HG02870 (cell line): Measurements from ENCODE around the gene ITGAL.
A peak's percentile ranks its signal among the peaks of the same experiment; 100 is the strongest.
"Not testable (repeated sequence)": the region's sequence is repeated elsewhere in the genome, so short reads cannot be mapped to it uniquely, and the experiment has no call there.

Source experiments
- ATAC-seq: cut with Tn5 transposase; IDR thresholded peaks from one replicate; pipeline ENCODE4 v1.9.1; 2021; ENCODE audit warnings: mild to moderate bottlenecking, moderate library complexity; ENCODE audit not compliant: unreplicated experiment

The ITGAL gene

GRCh38 chr16:30526137-30526822 is 53.7 kb downstream of the ITGAL start, which contains the start of gene ZNF768:
Gene ZNF768, minus strand, starts transcription at chr16:30526566. Its CDS starts 153 bp downstream, at chr16:30526413.
- peak; percentile 22 for ATAC-seq

GRCh38 chr16:30526823-30527634 is 54.5 kb downstream of the ITGAL start:
- peak; percentile 76 for ATAC-seq

DNA sequence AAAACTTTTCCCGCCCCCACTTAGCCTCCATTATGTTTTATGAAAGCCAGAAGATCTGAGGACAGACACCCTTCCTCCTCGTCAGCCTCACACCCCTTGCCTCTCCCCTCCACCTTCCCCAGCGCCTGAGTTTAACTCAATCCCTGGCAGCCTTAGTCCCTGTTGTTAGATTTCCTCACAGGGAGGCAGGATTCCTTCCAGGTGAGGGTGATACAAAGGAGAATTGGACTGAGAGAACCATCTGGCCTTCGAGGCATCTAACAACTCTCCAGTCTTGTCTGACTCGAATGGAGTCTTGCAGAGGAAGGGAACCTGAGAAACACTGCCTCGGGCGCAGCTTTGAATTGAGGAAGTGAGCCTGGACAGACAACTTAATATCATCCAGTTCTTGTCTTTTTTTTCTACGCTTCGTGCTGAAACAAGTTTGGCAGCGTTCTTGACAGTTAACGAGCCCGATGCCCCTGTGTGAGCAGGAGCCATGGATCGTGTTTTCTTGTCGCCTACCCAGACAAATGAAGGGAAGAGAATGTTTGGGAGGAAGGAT is 55.2 kb downstream of the ITGAL start:
- peak; percentile 10 for ATAC-seq

DNA sequence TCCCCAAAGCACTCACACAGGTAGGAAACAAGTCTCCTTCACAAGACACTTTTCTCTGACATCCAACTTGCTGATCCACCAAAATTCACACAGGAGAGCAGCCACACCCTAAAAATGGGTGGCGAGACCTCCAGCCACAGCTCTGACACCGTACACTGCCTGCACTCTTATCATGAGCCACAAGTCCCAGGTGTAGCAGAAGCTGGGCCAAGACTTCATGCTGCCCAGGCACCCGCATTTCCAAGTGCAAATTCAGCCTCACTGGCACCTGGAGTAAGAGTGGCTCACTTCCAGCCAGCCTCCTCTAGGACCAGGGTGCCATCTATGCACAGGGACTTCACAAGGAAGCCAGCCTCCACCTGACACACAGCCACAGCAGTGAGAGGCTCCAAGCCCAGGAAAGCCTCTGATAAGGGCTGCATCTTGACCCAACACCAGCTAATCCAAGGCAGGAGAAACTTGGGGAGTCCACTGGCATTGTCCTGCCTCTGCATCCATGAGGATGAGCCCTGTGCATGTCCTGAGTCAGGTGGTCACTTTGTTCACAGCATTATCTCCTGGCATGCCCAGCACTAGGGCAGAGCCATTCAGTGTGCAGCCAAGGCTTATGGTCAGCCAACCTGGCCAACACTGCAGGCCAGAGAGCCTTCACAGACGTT is 56.4 kb downstream of the ITGAL start:
- no peak for ATAC-seq

GRCh38 chr16:30530163-30531037 is 57.9 kb downstream of the ITGAL start:
- no peak for ATAC-seq

- ATAC-seq, result no peak
These were observed 60.0 kb downstream of the ITGAL start for GRCh38 chr16:30532285-30533145.

GRCh38 chr16:30533146-30533522 is 60.6 kb downstream of the ITGAL start:
- ATAC-seq, result no peak

DNA sequence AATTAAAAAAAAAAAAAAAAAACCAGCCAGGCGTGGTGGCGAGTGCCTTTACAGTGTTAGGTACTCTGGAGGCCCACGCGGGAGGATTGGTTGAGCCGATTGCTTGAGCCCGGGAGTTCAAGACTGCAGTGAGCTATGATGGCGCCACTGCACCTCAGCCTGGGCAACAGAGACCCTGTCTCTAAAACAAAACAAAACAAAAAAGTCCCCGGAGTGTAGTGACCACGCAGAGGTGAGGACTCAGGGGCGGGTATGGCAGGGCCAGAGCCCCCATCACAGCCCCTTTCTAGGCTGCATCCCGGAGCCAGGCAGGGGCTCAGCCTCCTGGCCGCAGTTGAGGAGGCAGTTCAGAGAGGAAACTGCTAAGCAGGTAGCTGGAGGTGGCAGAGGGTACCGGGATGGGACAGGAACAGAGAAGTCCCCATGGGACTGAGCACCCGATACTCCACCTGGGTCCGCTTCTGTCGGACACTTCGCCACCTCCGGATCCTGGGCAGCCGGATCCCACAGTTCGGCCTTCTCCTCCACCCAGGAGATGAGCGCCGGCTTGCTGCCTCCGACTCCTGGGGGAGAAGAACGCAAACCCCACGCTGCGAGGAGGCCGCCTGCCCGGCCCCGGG is 61.3 kb downstream of the ITGAL start:
- ATAC-seq, result no peak

GRCh38 chr16:30534368-30535105 is 62.0 kb downstream of the ITGAL start, which contains the start of gene ZNF747:
Gene ZNF747, minus strand, starts transcription at chr16:30534858. Its CDS starts 179 bp downstream, at chr16:30534679.
- ATAC-seq, result no peak

GRCh38 chr16:30535106-30535776 is 62.7 kb downstream of the ITGAL start:
- ATAC-seq, result no peak

DNA sequence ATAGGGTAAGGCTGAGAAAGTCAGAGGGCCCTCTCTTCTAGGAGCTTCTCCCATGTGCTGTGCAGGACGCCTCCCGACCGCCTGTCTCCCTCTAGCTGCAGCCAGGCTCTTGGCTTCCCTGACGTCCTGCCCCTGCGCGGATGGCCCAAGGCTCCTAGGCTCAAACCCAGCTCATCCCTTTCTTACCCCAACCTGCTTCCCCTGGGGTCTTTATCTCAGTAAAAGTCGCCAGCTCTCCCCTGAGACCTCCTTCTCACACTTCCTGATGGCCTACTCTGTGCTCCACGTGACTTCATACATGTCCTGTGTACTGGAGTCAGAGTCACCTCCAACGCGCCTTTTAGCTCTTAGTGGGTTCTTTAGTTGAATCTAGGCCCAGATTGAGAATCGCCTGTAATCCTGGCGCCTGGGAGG is 63.2 kb downstream of the ITGAL start:
- peak; percentile 41 for ATAC-seq

- ATAC-seq, result not testable (repeated sequence)
These were observed 64.0 kb downstream of the ITGAL start for GRCh38 chr16:30536391-30537024.

GRCh38 chr16:30539000-30539964 is 66.7 kb downstream of the ITGAL start:
- no peak for ATAC-seq

DNA sequence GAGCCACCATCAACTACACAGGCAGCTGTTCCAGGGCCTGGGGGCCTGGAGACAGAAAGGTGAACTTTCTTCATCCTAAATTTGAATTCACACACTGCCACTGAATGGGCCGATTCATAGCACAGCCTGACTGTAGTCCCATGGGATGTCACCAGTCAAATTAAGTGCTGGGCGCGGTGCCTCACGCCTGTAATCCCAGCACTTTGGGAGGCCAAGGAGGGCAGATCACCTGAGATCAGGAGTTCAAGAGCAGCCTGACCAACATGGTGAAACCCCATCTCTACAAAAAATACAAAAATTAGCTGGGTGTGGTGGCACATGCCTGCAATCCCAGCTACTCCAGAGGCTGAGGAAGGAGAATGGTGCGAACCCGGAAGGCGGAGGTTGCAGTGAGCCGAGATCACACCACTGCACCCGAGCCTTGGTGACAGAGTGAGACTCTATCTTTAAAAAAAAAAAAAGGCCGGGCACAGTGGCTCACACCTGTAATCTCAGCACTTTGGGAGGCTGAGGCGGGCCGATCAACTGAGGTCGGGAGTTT is 67.5 kb downstream of the ITGAL start:
- ATAC-seq, result not testable (repeated sequence)

- ATAC-seq, result not testable (repeated sequence)
These were observed 68.4 kb downstream of the ITGAL start for GRCh38 chr16:30540916-30541464.
